K562 (cell line): ENCODE measurements around the gene CDC26. TPM values are rescaled to one million over a fixed set of nuclear protein-coding genes. Genes with fewer than 3 reads are reported as not detected.
A peak's percentile ranks its signal among the peaks of the same experiment; 100 is the strongest.

Source experiments
- ARID4B ChIP-seq: sonication (generic); formaldehyde crosslinking; IDR thresholded peaks from 2 replicates; pipeline ENCODE4 v1.8.0; 2022; ENCODE audit warnings: mild to moderate bottlenecking, missing genetic modification reagents
- ATF1 ChIP-seq, 2 experiments: fragments of 450-650 bp in 1 of 2; IDR thresholded peaks; 2 replicates each; pipeline ENCODE4 v1.6.1; 2016; ENCODE audit warnings: missing compliant biosample characterization in 1 of 2, missing genetic modification characterization in 1 of 2
- CSDE1 ChIP-seq, 2 experiments: fragments of 450-650 bp; IDR thresholded peaks; 2 replicates each; pipeline ENCODE4 v1.6.1; 2016; ENCODE audit warnings: mild to moderate bottlenecking in 1 of 2
- CXXC5 ChIP-seq: fragments of 250-450 bp; sonication (Bioruptor Pico); IDR thresholded peaks from 2 replicates; pipeline ENCODE4 v1.8.0; 2022; ENCODE audit warnings: inconsistent platforms, mild to moderate bottlenecking, moderate library complexity
- ESRRB ChIP-seq: fragments of 250-450 bp; sonication (Bioruptor Pico); IDR thresholded peaks from 2 replicates; pipeline ENCODE4 v1.5.0; 2020; ENCODE audit warnings: mild to moderate bottlenecking, moderate library complexity, borderline replicate concordance
- GTF2E2 ChIP-seq: fragments of 200-800 bp; sonication (Bioruptor generic); IDR thresholded peaks from 2 replicates; pipeline ENCODE4 v1.6.1; 2016; ENCODE audit warnings: missing genetic modification characterization, missing compliant biosample characterization
- JUN ChIP-seq, 2 experiments: sonication (generic) in 1 of 2; formaldehyde crosslinking in 1 of 2; IDR thresholded peaks; 2 replicates each; pipeline versions ENCODE4 v1.6.1 to v1.8.0; 2012 to 2022; ENCODE audit warnings: borderline replicate concordance in 2 of 2, mild to moderate bottlenecking in 2 of 2, improper control_type of control experiment in 1 of 2, low read depth in 1 of 2, low read length in 1 of 2, missing genetic modification reagents in 1 of 2
- KDM5B ChIP-seq: fragments of 200-600 bp; sonication (generic); IDR thresholded peaks from 2 replicates; pipeline ENCODE4 v1.6.1; 2012; ENCODE audit warnings: low read depth, mild to moderate bottlenecking, moderate library complexity, low read length, control low read depth, inconsistent platforms; ENCODE audit not compliant: insufficient replicate concordance
- NFIC ChIP-seq: fragments of 450-650 bp; IDR thresholded peaks from 2 replicates; pipeline ENCODE4 v1.6.1; 2017; ENCODE audit warnings: mild to moderate bottlenecking, inconsistent platforms
- PHB2 ChIP-seq: fragments of 450-650 bp; IDR thresholded peaks from 2 replicates; pipeline ENCODE4 v1.6.1; 2017; ENCODE audit warnings: low read depth
- PHF20 ChIP-seq: fragments of 450-650 bp; IDR thresholded peaks from 2 replicates; pipeline ENCODE4 v1.6.1; 2018; ENCODE audit not compliant: partially characterized antibody
- POLR2G ChIP-seq: fragments of 200-400 bp; formaldehyde crosslinking; IDR thresholded peaks from 2 replicates; pipeline ENCODE4 v1.6.1; 2017; ENCODE audit warnings: low read depth, mild to moderate bottlenecking, antibody characterized with exemption, low read length, moderate library complexity
- SIN3A ChIP-seq, 2 experiments: fragments of 150-350 bp in 1 of 2; IDR thresholded peaks; 2 replicates each; pipeline ENCODE4 v1.6.1; 2011 to 2016; ENCODE audit warnings: borderline replicate concordance in 2 of 2, low read depth in 2 of 2, low read length in 2 of 2, mild to moderate bottlenecking in 2 of 2, moderate library complexity in 2 of 2; ENCODE audit not compliant: control insufficient read depth in 1 of 2
- SOX6 ChIP-seq: fragments of 450-650 bp; IDR thresholded peaks from 2 replicates; pipeline ENCODE4 v1.6.1; 2014; ENCODE audit warnings: mild to moderate bottlenecking
- SPI1 ChIP-seq: IDR thresholded peaks from 2 replicates; pipeline ENCODE4 v1.6.1; 2011; ENCODE audit warnings: low read depth, low read length, control low read depth, borderline replicate concordance
- SUPT5H ChIP-seq: fragments of 450-650 bp; IDR thresholded peaks from 2 replicates; pipeline ENCODE4 v1.6.1; 2016
- ZBTB11 ChIP-seq, 3 experiments: fragments of 200-800 bp in 1 of 3; fragments of 250-450 bp in 1 of 3; fragments of 450-650 bp in 1 of 3; sonication (Bioruptor Pico) in 1 of 3; sonication (Bioruptor generic) in 1 of 3; formaldehyde crosslinking in 1 of 3; IDR thresholded peaks; 2 replicates each; pipeline versions ENCODE4 v1.6.1 to v1.8.0; 2016 to 2022; ENCODE audit warnings: mild to moderate bottlenecking in 2 of 3, missing genetic modification characterization in 2 of 3, missing compliant biosample characterization in 1 of 3, moderate library complexity in 1 of 3
- ZNF274 ChIP-seq: IDR thresholded peaks from 2 replicates; pipeline ENCODE4 v1.6.1; 2011; ENCODE audit warnings: low read depth, mild to moderate bottlenecking, low read length, moderate library complexity, borderline replicate concordance
- polyA plus RNA-seq, 8 experiments: library from polyadenylated mRNA; depleted of rRNA in 4 of 8; stranded (reverse) in 5 of 8; unstranded in 3 of 8; fragments of >200 nt; fragmentation: Nextera tagmentation in 2 of 8; fragmentation: Illumina TruSeq in 1 of 8; extraction: Ambion mirVana in 2 of 8; extraction: Trizol in 1 of 8; gene quantifications; 2 replicates each; pipeline versions ENCODE4 v1.2.1 to v1.2.3, GENCODE V29; 2011 to 2014; ENCODE audit warnings: inconsistent platforms in 1 of 8, missing spikeins in 1 of 8
- total RNA-seq, 7 experiments: library from RNA; depleted of rRNA in 6 of 7; stranded (reverse); fragments of >200 nt in 6 of 7; fragmentation: Illumina TruSeq in 2 of 7; extraction: Trizol in 2 of 7; gene quantifications; 2 replicates each; pipeline versions ENCODE4 v1.2.1 to v1.2.3, GENCODE V29; 2011 to 2021; ENCODE audit warnings: low replicate concordance in 1 of 7

CDC26 gene
- total and polyA plus RNA-seq, 9 of the 15 experiments (the other 6 are each of a cell fraction or from before 2014, with no cell fraction given), result 33.0 to 147 (median 60.0) TPM

- peak; percentile 54; the same call in 1 of the 2 replicates for TF ChIP-seq JUN (IDR thresholded peaks at IDR 0.05; ENCODE audit: borderline replicate concordance, low read depth, low read length)
- no peak for TF ChIP-seq JUN (CRISPR knock-in tag; IDR thresholded peaks at IDR 0.05; ENCODE audit: borderline replicate concordance)
- TF ChIP-seq ZNF274, result no peak
- TF ChIP-seq SOX6, result 0 out of 2 replicates have a peak, but pooled peaks have one; percentile 23
- TF ChIP-seq SPI1, result peak; percentile 95
- no peak for TF ChIP-seq ESRRB (CRISPR knock-in tag)
- TF ChIP-seq ZBTB11 (CRISPR knock-in tag; IDR thresholded peaks at IDR 0.05), result peak in 1 of 3 experiments; percentile 87; a peak in 2 of 6 replicates
- no peak for TF ChIP-seq PHB2
- TF ChIP-seq CXXC5 (CRISPR knock-in tag), result peak; percentile 88
- peak; percentile 71; the same call in 1 of the 2 replicates for TF ChIP-seq GTF2E2 (tag)
- TF ChIP-seq ATF1 (CRISPR knock-in tag; IDR thresholded peaks at IDR 0.05), result peak; percentile 74
- peak; percentile 99 for TF ChIP-seq ATF1 (tag; IDR thresholded peaks at IDR 0.05)
- TF ChIP-seq ARID4B (CRISPR knock-in tag), result peak; percentile 74
- TF ChIP-seq SUPT5H, result peak; percentile 99
- TF ChIP-seq KDM5B, result peak; percentile 99
- TF ChIP-seq CSDE1 (IDR thresholded peaks at IDR 0.05), result peak in 1 of 2 experiments; percentile 86; a peak in 2 of 4 replicates
- peak; percentile 99 for TF ChIP-seq POLR2G
- TF ChIP-seq PHF20, result peak; percentile 79
- peak; percentile 74 for TF ChIP-seq NFIC
- TF ChIP-seq SIN3A (IDR thresholded peaks at IDR 0.05; ENCODE audit: borderline replicate concordance in 2 of 2, control insufficient read depth in 1 of 2, low read depth in 2 of 2, low read length in 2 of 2), result peak; percentile 71 to 86; a peak in 2 of 4 replicates
These were observed at the start of gene CDC26, which contains the start of gene PRPF4 (continued) for GRCh38 chr9:113275157-113276131.
